ENCODE data around the gene NRCAM.

The NRCAM gene

GRCh38 chr7:108164946-108165345 is 291.3 kb downstream of the NRCAM start:
- Histone ChIP-seq H3K27ac (no peak overlapping the region), H3K27me3 (ENCODE audit: insufficient read depth, low read depth, severe bottlenecking) (no peaks in the 10 kb centered on the region), H3K4me3 (ENCODE audit: low read depth, low read length) (no peak overlapping the region), H3K9me3 (ENCODE audit: severe bottlenecking) (no peaks in the 10 kb centered on the region), H3K36me3 (no peaks in the 10 kb centered on the region)
- TF ChIP-seq CTCF (IDR thresholded peaks at IDR 0.05; ENCODE audit: low read depth, low read length): no peak
- DNase-seq: no peak

- no peak for TF ChIP-seq CTCF (IDR thresholded peaks at IDR 0.05; ENCODE audit: low read depth, low read length)
- DNase-seq: no peak
- Histone ChIP-seq H3K27me3 (ENCODE audit: insufficient read depth, low read depth, severe bottlenecking) (no peaks in the 10 kb centered on the region), H3K36me3 (no peaks in the 10 kb centered on the region), H3K27ac (no peak overlapping the region), H3K9me3 (ENCODE audit: severe bottlenecking) (no peaks in the 10 kb centered on the region), H3K4me3 (ENCODE audit: low read depth, low read length) (no peak overlapping the region)
Measured at GRCh38 chr7:108164342-108164741, 291.9 kb downstream of the NRCAM start.

- Histone ChIP-seq H3K27me3 (ENCODE audit: insufficient read depth, low read depth, severe bottlenecking) (no peaks in the 10 kb centered on the region), H3K27ac (no peak overlapping the region), H3K9me3 (ENCODE audit: severe bottlenecking) (no peaks in the 10 kb centered on the region), H3K36me3 (no peaks in the 10 kb centered on the region), H3K4me3 (ENCODE audit: low read depth, low read length) (no peak overlapping the region)
- DNase-seq: no peak
- TF ChIP-seq CTCF (IDR thresholded peaks at IDR 0.05; ENCODE audit: low read depth, low read length): no peak
Measured at GRCh38 chr7:108158776-108159175, 297.5 kb downstream of the NRCAM start.

GRCh38 chr7:108157606-108158335 is 298.5 kb downstream of the NRCAM start:
- TF ChIP-seq CTCF (IDR thresholded peaks at IDR 0.05; ENCODE audit: low read depth, low read length): no peak
- no peaks in the 10 kb centered on the region for H3K36me3 ChIP-seq
- no peaks in the 10 kb centered on the region for H3K27me3 ChIP-seq (ENCODE audit: insufficient read depth, low read depth, severe bottlenecking)
- no peaks in the 10 kb centered on the region for H3K9me3 ChIP-seq (ENCODE audit: severe bottlenecking)
- no peak for DNase-seq
- no peak overlapping the region for H3K4me3 ChIP-seq (ENCODE audit: low read depth, low read length)
- no peak overlapping the region for H3K27ac ChIP-seq

- Histone ChIP-seq H3K4me3 (ENCODE audit: low read depth, low read length) (no peak overlapping the region), H3K27ac (no peak overlapping the region), H3K36me3 (no peaks in the 10 kb centered on the region), H3K9me3 (ENCODE audit: severe bottlenecking) (no peaks in the 10 kb centered on the region), H3K27me3 (ENCODE audit: insufficient read depth, low read depth, severe bottlenecking) (no peaks in the 10 kb centered on the region)
- DNase-seq: no peak
- TF ChIP-seq CTCF (IDR thresholded peaks at IDR 0.05; ENCODE audit: low read depth, low read length): no peak
Measured at GRCh38 chr7:108156897-108157605, 299.2 kb downstream of the NRCAM start.

Measured in WERI-Rb-1 (cell line).